AG04450 (cell line): ENCODE results near the gene A1BG. TPM values are rescaled to one million over a fixed set of nuclear protein-coding genes. Genes with fewer than 3 reads are reported as not detected.

ENCODE experiments used
- CTCF ChIA-PET: fragments of 300-600, 350-600 bp; formaldehyde crosslinking; extraction: SDS; loops from one replicate; lab custom pipeline; 2022; ENCODE audit warnings: antibody characterized with exemption, inconsistent platforms; lab: Charles Lee
- POLR2A ChIA-PET: fragments of 350-600 bp; formaldehyde crosslinking; extraction: SDS; loops from one replicate; lab custom pipeline; 2021; ENCODE audit warnings: antibody characterized with exemption, inconsistent platforms; lab: Yijun Ruan, JAX
- DNase-seq: peaks from one replicate; pipeline ENCODE4 v3.0.0-alpha.2; 2011; ENCODE audit warnings: low read depth, low spot score
- H3K27ac ChIP-seq: one replicate; pipeline ENCODE4 v1.5.1; 2012; ENCODE audit warnings: low read depth, low read length, control low read depth
- H3K27me3 ChIP-seq: one replicate; pipeline ENCODE4 v1.6.0; 2012; ENCODE audit warnings: low read length; ENCODE audit not compliant: control insufficient read depth, insufficient read depth
- H3K4me3 ChIP-seq: 2 replicates; pipeline ENCODE4 v1.5.1; 2011; ENCODE audit warnings: mild to moderate bottlenecking, low read depth, low read length, control low read depth
- H3K9me3 ChIP-seq: 2 replicates; pipeline ENCODE4 v1.5.1; 2012; ENCODE audit warnings: low read length; ENCODE audit not compliant: control insufficient read depth, insufficient read depth
- CTCF ChIP-seq: IDR thresholded peaks from 2 replicates; pipeline ENCODE4 v1.5.1; 2011; ENCODE audit warnings: low read depth, low read length, control low read depth, inconsistent platforms
- polyA plus RNA-seq: library from polyadenylated mRNA; depleted of rRNA; stranded (reverse); fragments of >200 nt; gene quantifications from 2 replicates; pipeline ENCODE4 v1.2.3, GENCODE V29; 2011

A1BG gene
- polyA plus RNA-seq, 1 experiment, result 7.5 TPM

- no peaks in the 10 kb centered on the region for H3K27me3 ChIP-seq
- ChIA-PET CTCF (no interaction called here), POLR2A (no interaction called here)
- no peak overlapping the region for H3K27ac ChIP-seq
- no peak overlapping the region for H3K4me3 ChIP-seq
- no peak for TF ChIP-seq CTCF
- H3K9me3 ChIP-seq, result peaks cover 23% of the 10 kb centered on the region
- DNase-seq, result no peak
Measured at GRCh38 chr19:58334691-58335249, 18.5 kb downstream of the A1BG start.

GRCh38 chr19:58332697-58333096, 20.6 kb downstream of the A1BG start:
- TF ChIP-seq CTCF, result no peak
- Histone ChIP-seq H3K9me3 (peaks cover 3% of the 10 kb centered on the region; the same call in 1 of the 2 replicates), H3K4me3 (no peak overlapping the region), H3K27ac (no peak overlapping the region), H3K27me3 (no peaks in the 10 kb centered on the region)
- ChIA-PET CTCF (no interaction called here), POLR2A (no interaction called here)
- no peak for DNase-seq

- no peak for DNase-seq
- POLR2A ChIA-PET, result interaction anchor here (0.6 kb wide), 1 partner anchor 15 kb away, joined by 3 read pairs; no protein-coding TSS in a partner anchor
- H3K9me3 ChIP-seq, result peaks cover 3% of the 10 kb centered on the region; the same call in 1 of the 2 replicates
Measured at GRCh38 chr19:58330458-58330857, 22.8 kb downstream of the A1BG start.

GRCh38 chr19:58328999-58329398, 24.3 kb downstream of the A1BG start:
- no peak for TF ChIP-seq CTCF
- DNase-seq, result no peak
- Histone ChIP-seq H3K9me3 (no peaks in the 10 kb centered on the region; the same call in 1 of the 2 replicates), H3K27me3 (no peaks in the 10 kb centered on the region), H3K4me3 (no peak overlapping the region), H3K27ac (no peak overlapping the region)
- POLR2A ChIA-PET, result no interaction called here
- CTCF ChIA-PET, result no interaction called here

More at GRCh38 chr19:58330458-58330857, 22.8 kb downstream of the A1BG start:
- Histone ChIP-seq H3K4me3 (no peak overlapping the region), H3K27ac (no peak overlapping the region), H3K27me3 (no peaks in the 10 kb centered on the region)
- CTCF ChIA-PET, result interaction anchor here (0.6 to 1.1 kb wide), 2 partner anchors 13 to 24 kb away, joined by 3 to 4 read pairs; no protein-coding TSS in a partner anchor
- TF ChIP-seq CTCF, result no peak

GRCh38 chr19:58326914-58327726, 26.2 kb downstream of the A1BG start, which contains the start of gene ZSCAN22:
ZSCAN22 (plus strand) TSS chr19:58326994; CDS start chr19:58334803, 7,809 bp downstream.
- ChIA-PET CTCF (no interaction called here), POLR2A (interaction anchor here (0.7 to 1.5 kb wide), 6 partner anchors 20 to 217 kb away, joined by 3 to 9 read pairs (median 4); partner anchors contain the start of genes TRIM28, ZBTB45, ZNF497 and ZNF584)
- Histone ChIP-seq H3K27ac (peak within 1 kb of the TSS; percentile 73), H3K27me3 (no peaks in the 10 kb centered on the region), H3K9me3 (no peaks in the 10 kb centered on the region; the same call in 1 of the 2 replicates), H3K4me3 (peak within 1 kb of the TSS; percentile 96)
- peak; percentile 81 for DNase-seq
- no peak for TF ChIP-seq CTCF
